CD4-positive, alpha-beta T cell (primary cell): Measurements from ENCODE around the gene GRM8. TPM values are rescaled to one million over a fixed set of nuclear protein-coding genes. Genes with fewer than 3 reads are reported as not detected.

Source experiments
- ATAC-seq: fragments of 200-7000 bp; cut with Tn5 transposase; one replicate; pipeline ENCODE4 v1.10.0; 2022; ENCODE audit warnings: mild to moderate bottlenecking; ENCODE audit not compliant: poor library complexity
- CTCF ChIA-PET: fragments of 350-600 bp; sonication (Branson Sonifier 250); formaldehyde crosslinking; loops from one replicate; lab custom pipeline; 2021; ENCODE audit warnings: antibody characterized with exemption, inconsistent platforms; lab: Charles Lee
- POLR2A ChIA-PET: fragments of 350-600 bp; sonication (Branson Sonifier 250); formaldehyde crosslinking; loops from one replicate; lab custom pipeline; 2021; ENCODE audit warnings: antibody characterized with exemption, inconsistent platforms; lab: Charles Lee
- DNase-seq, 14 experiments: peaks; one replicate each; pipeline ENCODE4 v3.0.0-alpha.2; 2013 to 2020; ENCODE audit warnings: mixed read lengths in 2 of 14
- H3K27ac ChIP-seq, 2 donors: one replicate each; pipeline versions ENCODE4 v1.5.1 to v1.7.0; 2013; ENCODE audit warnings: low read length in 2 of 2, low read depth in 1 of 2, mild to moderate bottlenecking in 1 of 2
- H3K27me3 ChIP-seq, 2 experiments: 1 replicate in 1 of 2; 2 replicates in 1 of 2; pipeline versions ENCODE4 v1.6.1 to v1.7.0; 2013; ENCODE audit warnings: low read length in 2 of 2, control low read depth in 1 of 2, mild to moderate bottlenecking in 1 of 2, moderate library complexity in 1 of 2; ENCODE audit not compliant: insufficient read depth in 2 of 2, control insufficient read depth in 1 of 2
- H3K36me3 ChIP-seq: one replicate; pipeline ENCODE4 v1.6.1; 2013; ENCODE audit warnings: low read length, control low read depth; ENCODE audit not compliant: insufficient read depth
- H3K4me1 ChIP-seq: one replicate; pipeline ENCODE4 v1.6.1; 2013; ENCODE audit warnings: low read length, control low read depth; ENCODE audit not compliant: insufficient read depth
- H3K4me3 ChIP-seq: one replicate; pipeline ENCODE4 v1.5.1; 2013; ENCODE audit warnings: mild to moderate bottlenecking, low read length, moderate library complexity
- H3K9me3 ChIP-seq, 2 experiments: 1 replicate in 1 of 2; 2 replicates in 1 of 2; pipeline versions ENCODE4 v1.6.1 to v1.7.0; 2013; ENCODE audit warnings: low read length in 2 of 2, mild to moderate bottlenecking in 2 of 2, control low read depth in 1 of 2, moderate library complexity in 1 of 2; ENCODE audit not compliant: control insufficient read depth in 1 of 2, insufficient read depth in 1 of 2
- H3K27ac Mint-ChIP-seq: one replicate; pipeline ENCODE4 v1.8.0; 2020; ENCODE audit warnings: mixed read lengths
- H3K27me3 Mint-ChIP-seq: one replicate; pipeline ENCODE4 v1.8.0; 2021; ENCODE audit warnings: mixed read lengths
- H3K36me3 Mint-ChIP-seq: one replicate; pipeline ENCODE4 v1.8.0; 2021; ENCODE audit warnings: low read depth, mixed read lengths
- H3K4me1 Mint-ChIP-seq: one replicate; pipeline ENCODE4 v1.8.0; 2021; ENCODE audit warnings: low read depth, mixed read lengths
- H3K4me3 Mint-ChIP-seq: one replicate; pipeline ENCODE4 v1.8.0; 2020; ENCODE audit warnings: mild to moderate bottlenecking, mixed read lengths
- H3K9me3 Mint-ChIP-seq: one replicate; pipeline ENCODE4 v1.8.0; 2020; ENCODE audit warnings: mixed read lengths
- CTCF ChIP-seq: fragments of 200-600 bp; IDR thresholded peaks from one replicate; pipeline ENCODE4 v1.8.0; 2022; ENCODE audit warnings: antibody characterized with exemption, mild to moderate bottlenecking
- intact Hi-C, 2 experiments: fragments of 100-400 bp; cut with DNase I in 1 of 2; cut with micrococcal nuclease in 1 of 2; formaldehyde crosslinking; loops; one replicate each; pipeline versions ENCODE4 v1.15.1 to v1.9.0; 2023 to 2025; cut with DNase I, micrococcal nuclease
- total RNA-seq, 174 experiments: library from RNA in 2 of 174; stranded (reverse) in 2 of 174; gene quantifications; one replicate each; pipeline ENCODE4 v1.2.3 and lab custom pipeline; 2021 to 2026

Gene GRM8
- total RNA-seq, 2 experiments from 2014 or later = not detected

GRCh38 chr7:126780993-126781392 is 471.7 kb downstream of the GRM8 start:
- Mint-ChIP-seq H3K36me3 (no peaks in the 10 kb centered on the region), H3K9me3 (no peaks in the 10 kb centered on the region), H3K27ac (no peak overlapping the region), H3K4me1 (no peaks in the 10 kb centered on the region), H3K4me3 (no peak overlapping the region), H3K27me3 (no peaks in the 10 kb centered on the region)
- H3K4me3 ChIP-seq = no peak overlapping the region
- TF ChIP-seq CTCF = no peak
- no peaks in the 10 kb centered on the region for H3K9me3 ChIP-seq
- intact Hi-C loops = no loop called here
- H3K27me3 ChIP-seq = no peaks in the 10 kb centered on the region
- CTCF ChIA-PET = no interaction called here
- H3K36me3 ChIP-seq = no peaks in the 10 kb centered on the region
- no peak for ATAC-seq
- DNase-seq = no peak
- POLR2A ChIA-PET = no interaction called here
- no peak overlapping the region for H3K27ac ChIP-seq
- H3K4me1 ChIP-seq = no peaks in the 10 kb centered on the region

GRCh38 chr7:126778101-126778500 is 474.6 kb downstream of the GRM8 start:
- Histone ChIP-seq H3K27ac (no peak overlapping the region), H3K36me3 (no peaks in the 10 kb centered on the region), H3K4me1 (no peaks in the 10 kb centered on the region), H3K9me3 (no peaks in the 10 kb centered on the region), H3K4me3 (no peak overlapping the region), H3K27me3 (no peaks in the 10 kb centered on the region)
- Mint-ChIP-seq H3K4me1 (no peaks in the 10 kb centered on the region), H3K27me3 (no peaks in the 10 kb centered on the region), H3K36me3 (no peaks in the 10 kb centered on the region), H3K9me3 (no peaks in the 10 kb centered on the region), H3K4me3 (no peak overlapping the region), H3K27ac (no peak overlapping the region)
- no peak for DNase-seq
- ChIA-PET CTCF (no interaction called here), POLR2A (no interaction called here)
- no peak for ATAC-seq
- TF ChIP-seq CTCF = no peak
- intact Hi-C loops = no loop called here

- Histone ChIP-seq H3K27ac (no peak overlapping the region), H3K36me3 (no peaks in the 10 kb centered on the region), H3K4me1 (no peaks in the 10 kb centered on the region), H3K27me3 (no peaks in the 10 kb centered on the region), H3K9me3 (no peaks in the 10 kb centered on the region), H3K4me3 (no peak overlapping the region)
- Mint-ChIP-seq H3K27ac (no peak overlapping the region), H3K4me1 (no peaks in the 10 kb centered on the region), H3K27me3 (no peaks in the 10 kb centered on the region), H3K36me3 (no peaks in the 10 kb centered on the region), H3K4me3 (no peak overlapping the region), H3K9me3 (no peaks in the 10 kb centered on the region)
- ATAC-seq (no peak), DNase-seq (no peak)
- no peak for TF ChIP-seq CTCF
- POLR2A ChIA-PET = no interaction called here
- intact Hi-C loops = no loop called here
- CTCF ChIA-PET = no interaction called here
Observed at GRCh38 chr7:126776498-126776897, 476.2 kb downstream of the GRM8 start.
